A673 (cell line): ENCODE results near the gene TUBA3E. TPM values are rescaled to one million over a fixed set of nuclear protein-coding genes. Genes with fewer than 3 reads are reported as not detected.
"Not testable (repeated sequence)": the region's sequence is repeated elsewhere in the genome, so short reads cannot be mapped to it uniquely, and the experiment has no call there.

ENCODE experiments used
- BruUV-seq: library from RNA; stranded (reverse); fragments of 400-500 nt; replicated peaks from 2 replicates; lab custom pipeline; 2021; lab: Mats Ljungman, UMichigan
- CTCF ChIA-PET: fragments of 300-600 bp; sonication (Branson Sonifier 250); formaldehyde crosslinking; loops from one replicate; lab custom pipeline; 2022; ENCODE audit warnings: antibody characterized with exemption; lab: Charles Lee
- POLR2A ChIA-PET: fragments of 300-600 bp; sonication (Branson Sonifier 250); formaldehyde crosslinking; loops from one replicate; lab custom pipeline; 2022; ENCODE audit warnings: antibody characterized with exemption; ENCODE audit not compliant: low non-redundant PET; lab: Charles Lee
- DNase-seq: peaks from one replicate; pipeline ENCODE4 v3.0.0-alpha.2; 2015; ENCODE audit warnings: low spot score
- H3K27ac ChIP-seq: fragments of 200-600 bp; sonication (generic); 2 replicates; pipeline ENCODE4 v1.5.1; 2016; ENCODE audit warnings: mixed run types, low read depth, mild to moderate bottlenecking, mixed read lengths, antibody characterized with exemption, low read length; ENCODE audit not compliant: poor library complexity, severe bottlenecking
- H3K27me3 ChIP-seq: fragments of 200-600 bp; sonication (generic); replicated peaks from 2 replicates; pipeline ENCODE4 v1.6.1; 2017; ENCODE audit warnings: mixed run types, low read depth, mild to moderate bottlenecking, mixed read lengths, antibody characterized with exemption, low read length; ENCODE audit not compliant: insufficient read depth, poor library complexity
- H3K36me3 ChIP-seq: fragments of 200-600 bp; sonication (generic); 2 replicates; pipeline ENCODE4 v1.6.1; 2016; ENCODE audit warnings: mixed run types, mild to moderate bottlenecking, mixed read lengths, antibody characterized with exemption, low read length; ENCODE audit not compliant: insufficient read depth, poor library complexity, severe bottlenecking
- H3K4me1 ChIP-seq: fragments of 200-600 bp; sonication (generic); 2 replicates; pipeline ENCODE4 v1.6.1; 2017; ENCODE audit warnings: mixed run types, mild to moderate bottlenecking, mixed read lengths, antibody characterized with exemption, low read length; ENCODE audit not compliant: insufficient read depth, poor library complexity, severe bottlenecking
- H3K4me3 ChIP-seq: fragments of 200-600 bp; sonication (generic); 2 replicates; pipeline ENCODE4 v1.5.1; 2016; ENCODE audit warnings: low read depth, mixed run types, mild to moderate bottlenecking, mixed read lengths, low read length; ENCODE audit not compliant: poor library complexity, severe bottlenecking
- H3K9me3 ChIP-seq: fragments of 200-600 bp; sonication (generic); 2 replicates; pipeline ENCODE4 v1.6.1; 2016; ENCODE audit warnings: mixed run types, low read depth, mild to moderate bottlenecking, mixed read lengths, antibody characterized with exemption, low read length; ENCODE audit not compliant: poor library complexity, severe bottlenecking
- CTCF ChIP-seq: fragments of 300-800, 200-600 bp; sonication (generic); conservative IDR thresholded peaks from 2 replicates; pipeline ENCODE4 v1.5.1; 2017; ENCODE audit warnings: low read depth, mild to moderate bottlenecking, antibody characterized with exemption, low read length, moderate library complexity, mixed read lengths
- EZH2 ChIP-seq: fragments of 200-600 bp; sonication (generic); IDR thresholded peaks from 2 replicates; pipeline ENCODE4 v1.6.1; 2017; ENCODE audit warnings: borderline replicate concordance, low read depth, mild to moderate bottlenecking, mixed read lengths, antibody characterized with exemption, low read length; ENCODE audit not compliant: poor library complexity, severe bottlenecking
- intact Hi-C: fragments of 100-400 bp; cut with micrococcal nuclease; formaldehyde crosslinking; loops from one replicate; pipeline ENCODE4 v1.10.0; 2022; ENCODE audit not compliant: unreplicated experiment
- total RNA-seq: library from RNA; stranded (reverse); gene quantifications from 2 replicates; pipeline ENCODE4 v1.2.3, GENCODE V29; 2021

Gene TUBA3E
- total RNA-seq, 1 experiment from 2014 or later = not detected

GRCh38 chr2:130181880-130182682, 16.2 kb downstream of the TUBA3E start, which contains the start of gene MZT2B:
Gene MZT2B, plus strand, starts transcription at chr2:130182262. Its CDS starts 21 bp downstream, at chr2:130182283.
- H3K4me1 ChIP-seq, POLR2A ChIA-PET, H3K27me3 ChIP-seq, H3K9me3 ChIP-seq: not testable (repeated sequence)
- intact Hi-C loops = loop anchor here (1.0 to 2.0 kb wide), 2 partner anchors 23 to 150 kb away; no protein-coding TSS in a partner anchor
- Histone ChIP-seq H3K27ac (peak within 1 kb of the TSS; percentile 94), H3K36me3 (peaks cover 10% of the 10 kb centered on the region), H3K4me3 (peak within 1 kb of the TSS; percentile 93)
- CTCF ChIA-PET = interaction anchor here (0.8 to 1.0 kb wide), 4 partner anchors 152 to 930 kb away, joined by 3 to 4 read pairs (median 4); partner anchors contain the start of gene IMP4
- peak; percentile 68 for TF ChIP-seq CTCF
- peak; percentile 91 for DNase-seq
- TSS peak; percentile 49 for BruUV-seq

- H3K27ac ChIP-seq = peak within 1 kb of the TSS; percentile 94
- H3K36me3 ChIP-seq = peaks cover 10% of the 10 kb centered on the region
- peak; percentile 98 for DNase-seq
- no peaks in the 10 kb centered on the region for H3K9me3 ChIP-seq
- BruUV-seq = no TSS peak
- no peak for TF ChIP-seq CTCF
- no peak for TF ChIP-seq EZH2
- no peaks in the 10 kb centered on the region for H3K27me3 ChIP-seq
- POLR2A ChIA-PET = interaction anchor here (0.7 kb wide), 1 partner anchor 731 kb away, joined by 3 read pairs; no protein-coding TSS in a partner anchor
- intact Hi-C loops = loop anchor here (1.0 to 2.0 kb wide), 2 partner anchors 23 to 151 kb away; no protein-coding TSS in a partner anchor
- peak within 1 kb of the TSS; percentile 93 for H3K4me3 ChIP-seq
- CTCF ChIA-PET = interaction anchor here (0.8 to 1.0 kb wide), 4 partner anchors 152 to 929 kb away, joined by 3 to 4 read pairs (median 4); partner anchors contain the start of gene IMP4
- H3K4me1 ChIP-seq = no peaks in the 10 kb centered on the region
Measured at GRCh38 chr2:130181325-130181879, 16.8 kb downstream of the TUBA3E start, which contains the start of gene SMPD4. Gene SMPD4, minus strand, starts transcription at chr2:130181602. Its CDS starts 5,010 bp downstream, at chr2:130176592.

DNA sequence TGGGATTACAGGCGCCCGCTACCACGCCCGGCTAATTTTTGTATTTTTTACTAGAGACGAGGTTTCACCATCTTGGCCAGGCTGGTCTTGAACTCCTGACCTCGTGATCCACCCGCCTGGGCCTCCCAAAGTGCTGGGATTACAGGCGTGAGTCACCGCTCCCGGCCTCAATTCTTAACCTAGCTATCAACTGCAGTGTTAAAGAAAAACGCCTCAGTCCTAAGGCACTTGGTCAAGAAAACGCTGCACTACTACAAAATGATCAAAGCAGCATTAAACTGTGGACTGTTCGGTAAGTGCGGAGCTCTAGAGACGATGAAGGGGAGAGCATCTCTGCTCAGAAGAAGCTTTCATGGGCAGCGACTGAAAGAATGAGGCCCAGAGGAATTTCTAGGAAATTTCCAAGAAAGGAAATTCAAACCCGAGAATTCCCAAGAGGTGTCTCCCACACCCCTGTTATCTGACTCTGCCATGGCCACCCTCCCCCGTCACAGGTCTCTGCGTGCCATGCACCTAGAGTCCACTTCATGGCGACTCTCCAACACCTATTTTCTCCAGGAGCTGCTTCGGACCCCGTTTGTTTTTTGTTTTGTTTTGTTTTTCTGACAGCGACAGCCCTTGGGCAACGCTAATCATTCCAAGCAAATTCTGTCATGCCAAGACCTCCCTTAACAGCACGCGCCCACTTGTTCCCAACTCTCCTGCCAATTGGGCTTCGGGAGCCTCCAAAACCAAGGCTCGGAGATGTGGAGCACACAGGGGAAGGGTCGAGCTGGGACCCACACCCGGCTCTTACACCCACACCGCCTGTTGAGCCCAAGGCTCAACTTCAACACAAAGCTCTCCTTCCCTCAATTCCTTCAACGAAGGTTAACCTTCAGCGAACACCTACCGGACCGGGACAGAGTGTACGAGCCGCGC, 17.6 kb downstream of the TUBA3E start:
- intact Hi-C loops = loop anchor here (1.0 to 2.0 kb wide), 2 partner anchors 22 to 152 kb away; no protein-coding TSS in a partner anchor
- Histone ChIP-seq H3K36me3 (peaks cover 10% of the 10 kb centered on the region), H3K4me3 (peak overlapping the region; percentile 93), H3K27ac (peak overlapping the region; percentile 94)
- ChIA-PET POLR2A (interaction anchor here (0.7 kb wide), 1 partner anchor 730 kb away, joined by 3 read pairs; no protein-coding TSS in a partner anchor), CTCF (interaction anchor here (0.8 to 1.0 kb wide), 4 partner anchors 153 to 928 kb away, joined by 3 to 4 read pairs (median 4); partner anchors contain the start of gene IMP4)
- not testable (repeated sequence) for H3K9me3 ChIP-seq, H3K4me1 ChIP-seq, DNase-seq, H3K27me3 ChIP-seq
- TSS peak; percentile 56 for BruUV-seq

DNA sequence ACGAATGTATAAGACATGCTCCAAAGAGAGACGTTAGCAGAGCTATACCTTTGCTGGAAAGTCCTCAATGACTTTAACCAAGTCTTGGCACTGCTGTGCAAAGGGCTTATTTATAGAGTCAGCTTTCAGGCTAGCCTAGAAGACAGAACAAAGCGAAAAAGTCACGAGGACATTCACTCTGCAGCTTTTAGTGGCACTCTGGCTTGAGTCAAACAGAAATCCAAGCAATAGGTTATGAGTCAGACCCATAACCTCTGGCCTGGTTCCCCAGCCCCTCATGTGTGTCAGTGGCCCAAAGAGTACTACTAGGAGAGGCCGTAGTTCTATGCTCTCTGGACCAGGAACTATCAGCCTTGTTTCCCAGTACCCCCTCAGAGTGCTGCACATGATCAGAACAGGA, 23.4 kb downstream of the TUBA3E start:
- H3K4me1 ChIP-seq, BruUV-seq, CTCF ChIA-PET, H3K9me3 ChIP-seq, DNase-seq, intact Hi-C loops, POLR2A ChIA-PET, H3K27me3 ChIP-seq, H3K4me3 ChIP-seq, H3K27ac ChIP-seq: not testable (repeated sequence)
- peaks cover 25% of the 10 kb centered on the region for H3K36me3 ChIP-seq
